GM23338 (cell line): ENCODE measurements around the gene FAM53B. TPM values are rescaled to one million over a fixed set of nuclear protein-coding genes. Genes with fewer than 3 reads are reported as not detected.

Experiments used
- ATAC-seq: fragments of 200-7000 bp; cut with Tn5 transposase; 3 replicates; pipeline ENCODE4 v1.9.1; 2020
- DNase-seq: peaks from one replicate; pipeline ENCODE4 v3.0.0-alpha.2; 2015; ENCODE audit warnings: low spot score
- H2AFZ ChIP-seq: fragments of 200-600 bp; sonication (generic); 2 replicates; pipeline ENCODE4 v1.8.0; 2016; ENCODE audit warnings: antibody characterized with exemption, mild to moderate bottlenecking, moderate library complexity
- H3F3A ChIP-seq: fragments of 200-600 bp; sonication (generic); replicated peaks from 2 replicates; pipeline ENCODE4 v1.8.0; 2017; ENCODE audit warnings: antibody characterized with exemption, mixed run types, low read depth
- H3K27ac ChIP-seq: fragments of 200-600 bp; sonication (generic); 2 replicates; pipeline ENCODE4 v1.6.1; 2016; ENCODE audit warnings: low read depth
- H3K27me3 ChIP-seq: fragments of 200-600 bp; sonication (generic); 2 replicates; pipeline ENCODE4 v1.8.0; 2016; ENCODE audit warnings: mild to moderate bottlenecking, mixed run types, moderate library complexity; ENCODE audit not compliant: insufficient read depth
- H3K36me3 ChIP-seq: fragments of 200-600 bp; sonication (generic); 2 replicates; pipeline ENCODE4 v1.8.0; 2016; ENCODE audit warnings: mild to moderate bottlenecking; ENCODE audit not compliant: insufficient read depth
- H3K4me1 ChIP-seq: fragments of 200-600 bp; sonication (generic); 2 replicates; pipeline ENCODE4 v1.8.0; 2016; ENCODE audit warnings: mild to moderate bottlenecking, moderate library complexity; ENCODE audit not compliant: insufficient read depth
- H3K4me2 ChIP-seq: fragments of 200-600 bp; sonication (generic); 2 replicates; pipeline ENCODE4 v1.7.1; 2017; ENCODE audit warnings: mixed run types
- H3K4me3 ChIP-seq: fragments of 200-600 bp; sonication (generic); 2 replicates; pipeline ENCODE4 v1.6.1; 2016; ENCODE audit warnings: mixed run types
- H3K79me2 ChIP-seq: fragments of 200-600 bp; sonication (generic); replicated peaks from 2 replicates; pipeline ENCODE4 v1.8.0; 2017; ENCODE audit warnings: mild to moderate bottlenecking; ENCODE audit not compliant: insufficient read depth
- H3K9me2 ChIP-seq: fragments of 200-600 bp; sonication (generic); 2 replicates; pipeline ENCODE4 v1.8.0; 2017; ENCODE audit not compliant: insufficient read depth
- H4K20me1 ChIP-seq: fragments of 200-600 bp; sonication (generic); replicated peaks from 2 replicates; pipeline ENCODE4 v1.8.0; 2017; ENCODE audit warnings: mild to moderate bottlenecking; ENCODE audit not compliant: insufficient read depth
- H3K27ac Mint-ChIP-seq: 2 replicates; pipeline ENCODE4 v1.8.0; 2020; ENCODE audit warnings: inconsistent platforms, mild to moderate bottlenecking, moderate library complexity, mixed read lengths
- H3K27me3 Mint-ChIP-seq: 3 replicates; pipeline ENCODE4 v1.8.0; 2022; ENCODE audit warnings: low read depth, mild to moderate bottlenecking, moderate library complexity, mixed read lengths, inconsistent platforms; ENCODE audit not compliant: insufficient read depth, poor library complexity
- H3K36me3 Mint-ChIP-seq: 3 replicates; pipeline ENCODE4 v1.8.0; 2021; ENCODE audit warnings: low read depth, mild to moderate bottlenecking, inconsistent platforms, moderate library complexity, mixed read lengths
- H3K4me1 Mint-ChIP-seq: 3 replicates; pipeline ENCODE4 v1.8.0; 2020; ENCODE audit warnings: mild to moderate bottlenecking, inconsistent platforms, mixed read lengths
- H3K4me3 Mint-ChIP-seq: 3 replicates; pipeline ENCODE4 v1.8.0; 2021; ENCODE audit warnings: moderate library complexity, mild to moderate bottlenecking, inconsistent platforms, mixed read lengths
- H3K9me3 Mint-ChIP-seq: 3 replicates; pipeline ENCODE4 v1.8.0; 2020; ENCODE audit warnings: moderate library complexity, mild to moderate bottlenecking, inconsistent platforms, mixed read lengths
- EZH2 ChIP-seq: fragments of 200-600 bp; sonication (generic); IDR thresholded peaks from one replicate; pipeline ENCODE4 v1.8.0; 2017; ENCODE audit warnings: antibody characterized with exemption, mild to moderate bottlenecking, low read depth; ENCODE audit not compliant: unreplicated experiment
- EZH2phosphoT487 ChIP-seq: fragments of 200-600 bp; sonication (generic); IDR thresholded peaks from one replicate; pipeline ENCODE4 v1.8.1; 2018; ENCODE audit warnings: antibody characterized with exemption; ENCODE audit not compliant: unreplicated experiment
- POLR2AphosphoS5 ChIP-seq: IDR thresholded peaks from 2 replicates; pipeline ENCODE4 v1.6.1; 2016; ENCODE audit warnings: antibody characterized with exemption, low read depth
- STAT1 ChIP-seq: IDR thresholded peaks from one replicate; pipeline ENCODE4 v1.6.1; 2016; ENCODE audit warnings: antibody characterized with exemption; ENCODE audit not compliant: unreplicated experiment
- ZNF331 ChIP-seq: fragments of 250-450 bp; sonication (Bioruptor Pico); IDR thresholded peaks from 2 replicates; pipeline ENCODE4 v1.5.0; 2020; ENCODE audit warnings: low read depth, mild to moderate bottlenecking, moderate library complexity
- polyA plus RNA-seq: library from polyadenylated mRNA; unstranded; fragments of >200 nt; fragmentation: Nextera tagmentation; extraction: Ambion mirVana; gene quantifications from 2 replicates; pipeline ENCODE4 v1.2.1, GENCODE V29; 2016
- total RNA-seq: library from RNA; depleted of rRNA; stranded (reverse); fragments of >200 nt; shearing (Covaris generic); gene quantifications from 2 replicates; pipeline ENCODE4 v1.2.3, GENCODE V29; 2014
- TF ChIP-seq, protein P1 (sequence below): fragments of 250-450 bp; sonication (Bioruptor Pico); IDR thresholded peaks from 2 replicates; pipeline ENCODE4 v1.5.0; 2020; ENCODE audit warnings: mild to moderate bottlenecking, moderate library complexity
- TF ChIP-seq, protein P2 (sequence below): IDR thresholded peaks from one replicate; pipeline ENCODE4 v1.6.1; 2018; ENCODE audit warnings: antibody characterized with exemption; ENCODE audit not compliant: unreplicated experiment
- TF ChIP-seq, protein P3 (sequence below): IDR thresholded peaks from 2 replicates; pipeline ENCODE4 v1.6.1; 2016; ENCODE audit warnings: antibody characterized with exemption

Gene FAM53B
- total and polyA plus RNA-seq, 2 experiments from 2014 or later = 3.0 to 20.3 TPM

DNA sequence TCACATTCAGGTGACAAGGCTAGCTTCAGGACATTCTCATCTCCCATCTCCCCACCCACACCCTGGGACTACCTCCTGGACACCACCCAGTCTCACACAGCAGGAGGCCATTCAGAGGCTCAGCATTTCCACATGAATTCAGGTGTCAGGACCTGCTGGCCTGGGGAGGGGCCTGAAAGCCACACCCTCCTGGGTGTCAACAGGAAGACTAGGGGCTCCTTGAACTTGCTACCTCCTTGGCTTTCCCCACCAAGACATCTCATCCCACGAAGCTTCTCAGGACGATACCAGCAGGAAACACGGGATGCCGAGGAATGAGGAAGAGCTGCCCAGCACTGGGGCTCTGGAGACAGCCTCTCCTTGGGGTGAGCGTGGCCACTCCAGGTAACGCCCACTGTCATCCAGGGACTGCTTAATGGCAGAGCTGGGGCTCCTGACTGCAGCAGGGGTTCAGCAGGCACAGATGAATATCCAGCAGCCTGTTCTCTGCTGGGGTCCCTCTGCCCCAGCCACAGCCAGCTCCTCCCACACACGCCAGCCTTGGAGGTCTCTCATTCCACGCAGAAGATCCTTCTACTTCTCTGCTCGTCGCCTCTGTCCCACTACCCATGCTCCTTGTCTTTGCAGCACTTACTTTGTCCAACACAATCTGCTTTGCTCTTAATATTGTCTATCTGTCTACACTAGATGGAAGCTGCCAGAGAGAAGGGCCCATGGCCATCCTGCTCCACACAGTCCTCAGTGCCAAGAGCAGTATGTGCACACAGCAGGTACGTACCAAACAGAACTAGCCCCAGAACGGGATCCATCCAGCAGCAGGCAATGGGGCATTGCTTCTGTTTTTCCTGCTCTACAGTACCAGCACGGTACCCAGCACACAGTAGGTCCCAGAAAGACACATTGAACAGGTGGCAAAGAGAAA lies 88.7 kb downstream of the FAM53B start:
- no peak overlapping the region for H3K27ac ChIP-seq

DNA sequence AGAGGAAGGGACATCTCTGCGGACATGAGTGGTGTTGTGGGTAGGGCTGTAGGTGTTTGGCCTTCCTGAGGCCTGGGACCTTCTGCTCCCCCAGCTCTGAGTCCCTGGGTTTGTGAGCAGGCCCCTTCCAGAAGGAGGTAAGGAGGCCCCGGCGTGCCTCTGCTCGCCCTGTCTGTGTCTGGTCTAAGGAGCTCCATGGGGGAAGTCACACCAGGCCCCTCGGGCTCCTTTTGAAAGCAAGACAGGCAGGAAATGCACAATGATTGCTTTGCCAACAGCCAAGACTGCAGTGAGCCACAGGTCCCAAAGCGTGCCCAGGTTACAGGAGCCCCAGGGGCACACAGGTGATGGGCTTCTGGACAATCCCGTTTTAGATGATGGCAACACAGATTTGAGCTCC lies 89.5 kb downstream of the FAM53B start:
- no peaks in the 10 kb centered on the region for H3K9me2 ChIP-seq
- H3F3A ChIP-seq = no peaks in the 10 kb centered on the region
- H3K9me3 Mint-ChIP-seq = no peaks in the 10 kb centered on the region; the same call in 2 of the 3 replicates
- no peak overlapping the region for H3K4me2 ChIP-seq
- peaks cover 13% of the 10 kb centered on the region for H3K4me1 ChIP-seq
- no peaks in the 10 kb centered on the region for H4K20me1 ChIP-seq
- H3K27ac Mint-ChIP-seq = no peak overlapping the region; the same call in 1 of the 2 replicates
- H3K4me3 ChIP-seq = no peak overlapping the region
- no peak overlapping the region for H2AFZ ChIP-seq
- no peaks in the 10 kb centered on the region for H3K27me3 ChIP-seq
- peaks cover 3% of the 10 kb centered on the region for H3K27me3 Mint-ChIP-seq
- H3K4me3 Mint-ChIP-seq = no peak overlapping the region
- H3K79me2 ChIP-seq = no peaks in the 10 kb centered on the region
- ATAC-seq = no peak
- no peaks in the 10 kb centered on the region for H3K36me3 ChIP-seq
- H3K36me3 Mint-ChIP-seq = no peaks in the 10 kb centered on the region
- peaks cover 31% of the 10 kb centered on the region for H3K4me1 Mint-ChIP-seq
- no peak overlapping the region for H3K27ac ChIP-seq
- no peak for DNase-seq
- TF ChIP-seq, protein P1, sequence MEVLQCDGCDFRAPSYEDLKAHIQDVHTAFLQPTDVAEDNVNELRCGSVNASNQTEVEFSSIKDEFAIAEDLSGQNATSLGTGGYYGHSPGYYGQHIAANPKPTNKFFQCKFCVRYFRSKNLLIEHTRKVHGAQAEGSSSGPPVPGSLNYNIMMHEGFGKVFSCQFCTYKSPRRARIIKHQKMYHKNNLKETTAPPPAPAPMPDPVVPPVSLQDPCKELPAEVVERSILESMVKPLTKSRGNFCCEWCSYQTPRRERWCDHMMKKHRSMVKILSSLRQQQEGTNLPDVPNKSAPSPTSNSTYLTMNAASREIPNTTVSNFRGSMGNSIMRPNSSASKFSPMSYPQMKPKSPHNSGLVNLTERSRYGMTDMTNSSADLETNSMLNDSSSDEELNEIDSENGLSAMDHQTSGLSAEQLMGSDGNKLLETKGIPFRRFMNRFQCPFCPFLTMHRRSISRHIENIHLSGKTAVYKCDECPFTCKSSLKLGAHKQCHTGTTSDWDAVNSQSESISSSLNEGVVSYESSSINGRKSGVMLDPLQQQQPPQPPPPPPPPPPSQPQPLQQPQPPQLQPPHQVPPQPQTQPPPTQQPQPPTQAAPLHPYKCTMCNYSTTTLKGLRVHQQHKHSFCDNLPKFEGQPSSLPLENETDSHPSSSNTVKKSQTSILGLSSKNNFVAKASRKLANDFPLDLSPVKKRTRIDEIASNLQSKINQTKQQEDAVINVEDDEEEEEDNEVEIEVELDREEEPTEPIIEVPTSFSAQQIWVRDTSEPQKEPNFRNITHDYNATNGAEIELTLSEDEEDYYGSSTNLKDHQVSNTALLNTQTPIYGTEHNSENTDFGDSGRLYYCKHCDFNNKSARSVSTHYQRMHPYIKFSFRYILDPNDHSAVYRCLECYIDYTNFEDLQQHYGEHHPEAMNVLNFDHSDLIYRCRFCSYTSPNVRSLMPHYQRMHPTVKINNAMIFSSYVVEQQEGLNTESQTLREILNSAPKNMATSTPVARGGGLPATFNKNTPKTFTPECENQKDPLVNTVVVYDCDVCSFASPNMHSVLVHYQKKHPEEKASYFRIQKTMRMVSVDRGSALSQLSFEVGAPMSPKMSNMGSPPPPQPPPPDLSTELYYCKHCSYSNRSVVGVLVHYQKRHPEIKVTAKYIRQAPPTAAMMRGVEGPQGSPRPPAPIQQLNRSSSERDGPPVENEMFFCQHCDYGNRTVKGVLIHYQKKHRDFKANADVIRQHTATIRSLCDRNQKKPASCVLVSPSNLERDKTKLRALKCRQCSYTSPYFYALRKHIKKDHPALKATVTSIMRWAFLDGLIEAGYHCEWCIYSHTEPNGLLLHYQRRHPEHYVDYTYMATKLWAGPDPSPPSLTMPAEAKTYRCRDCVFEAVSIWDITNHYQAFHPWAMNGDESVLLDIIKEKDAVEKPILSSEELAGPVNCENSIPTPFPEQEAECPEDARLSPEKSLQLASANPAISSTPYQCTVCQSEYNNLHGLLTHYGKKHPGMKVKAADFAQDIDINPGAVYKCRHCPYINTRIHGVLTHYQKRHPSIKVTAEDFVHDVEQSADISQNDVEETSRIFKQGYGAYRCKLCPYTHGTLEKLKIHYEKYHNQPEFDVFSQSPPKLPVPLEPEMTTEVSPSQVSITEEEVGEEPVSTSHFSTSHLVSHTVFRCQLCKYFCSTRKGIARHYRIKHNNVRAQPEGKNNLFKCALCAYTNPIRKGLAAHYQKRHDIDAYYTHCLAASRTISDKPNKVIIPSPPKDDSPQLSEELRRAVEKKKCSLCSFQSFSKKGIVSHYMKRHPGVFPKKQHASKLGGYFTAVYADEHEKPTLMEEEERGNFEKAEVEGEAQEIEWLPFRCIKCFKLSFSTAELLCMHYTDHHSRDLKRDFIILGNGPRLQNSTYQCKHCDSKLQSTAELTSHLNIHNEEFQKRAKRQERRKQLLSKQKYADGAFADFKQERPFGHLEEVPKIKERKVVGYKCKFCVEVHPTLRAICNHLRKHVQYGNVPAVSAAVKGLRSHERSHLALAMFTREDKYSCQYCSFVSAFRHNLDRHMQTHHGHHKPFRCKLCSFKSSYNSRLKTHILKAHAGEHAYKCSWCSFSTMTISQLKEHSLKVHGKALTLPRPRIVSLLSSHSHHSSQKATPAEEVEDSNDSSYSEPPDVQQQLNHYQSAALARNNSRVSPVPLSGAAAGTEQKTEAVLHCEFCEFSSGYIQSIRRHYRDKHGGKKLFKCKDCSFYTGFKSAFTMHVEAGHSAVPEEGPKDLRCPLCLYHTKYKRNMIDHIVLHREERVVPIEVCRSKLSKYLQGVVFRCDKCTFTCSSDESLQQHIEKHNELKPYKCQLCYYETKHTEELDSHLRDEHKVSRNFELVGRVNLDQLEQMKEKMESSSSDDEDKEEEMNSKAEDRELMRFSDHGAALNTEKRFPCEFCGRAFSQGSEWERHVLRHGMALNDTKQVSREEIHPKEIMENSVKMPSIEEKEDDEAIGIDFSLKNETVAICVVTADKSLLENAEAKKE (CRISPR knock-in tag) = no peak
- TF ChIP-seq STAT1 = no peak
- no peak for TF ChIP-seq ZNF331 (CRISPR knock-in tag)
- TF ChIP-seq POLR2AphosphoS5 = no peak
- TF ChIP-seq EZH2phosphoT487 = no peak

More for the DNA sequence above, 88.7 kb downstream of the FAM53B start:
- Histone ChIP-seq H4K20me1 (no peaks in the 10 kb centered on the region), H3K4me3 (no peak overlapping the region), H3K27me3 (no peaks in the 10 kb centered on the region), H3K36me3 (no peaks in the 10 kb centered on the region), H2AFZ (no peak overlapping the region), H3K9me2 (no peaks in the 10 kb centered on the region), H3F3A (no peaks in the 10 kb centered on the region), H3K79me2 (no peaks in the 10 kb centered on the region), H3K4me1 (peaks cover 8% of the 10 kb centered on the region), H3K4me2 (no peak overlapping the region)
- Mint-ChIP-seq H3K4me1 (peaks cover 25% of the 10 kb centered on the region), H3K4me3 (no peak overlapping the region), H3K27ac (no peak overlapping the region), H3K36me3 (no peaks in the 10 kb centered on the region), H3K9me3 (no peaks in the 10 kb centered on the region; the same call in 2 of the 3 replicates), H3K27me3 (peaks cover 3% of the 10 kb centered on the region)
- no peak for TF ChIP-seq EZH2
- TF ChIP-seq, protein P2, sequence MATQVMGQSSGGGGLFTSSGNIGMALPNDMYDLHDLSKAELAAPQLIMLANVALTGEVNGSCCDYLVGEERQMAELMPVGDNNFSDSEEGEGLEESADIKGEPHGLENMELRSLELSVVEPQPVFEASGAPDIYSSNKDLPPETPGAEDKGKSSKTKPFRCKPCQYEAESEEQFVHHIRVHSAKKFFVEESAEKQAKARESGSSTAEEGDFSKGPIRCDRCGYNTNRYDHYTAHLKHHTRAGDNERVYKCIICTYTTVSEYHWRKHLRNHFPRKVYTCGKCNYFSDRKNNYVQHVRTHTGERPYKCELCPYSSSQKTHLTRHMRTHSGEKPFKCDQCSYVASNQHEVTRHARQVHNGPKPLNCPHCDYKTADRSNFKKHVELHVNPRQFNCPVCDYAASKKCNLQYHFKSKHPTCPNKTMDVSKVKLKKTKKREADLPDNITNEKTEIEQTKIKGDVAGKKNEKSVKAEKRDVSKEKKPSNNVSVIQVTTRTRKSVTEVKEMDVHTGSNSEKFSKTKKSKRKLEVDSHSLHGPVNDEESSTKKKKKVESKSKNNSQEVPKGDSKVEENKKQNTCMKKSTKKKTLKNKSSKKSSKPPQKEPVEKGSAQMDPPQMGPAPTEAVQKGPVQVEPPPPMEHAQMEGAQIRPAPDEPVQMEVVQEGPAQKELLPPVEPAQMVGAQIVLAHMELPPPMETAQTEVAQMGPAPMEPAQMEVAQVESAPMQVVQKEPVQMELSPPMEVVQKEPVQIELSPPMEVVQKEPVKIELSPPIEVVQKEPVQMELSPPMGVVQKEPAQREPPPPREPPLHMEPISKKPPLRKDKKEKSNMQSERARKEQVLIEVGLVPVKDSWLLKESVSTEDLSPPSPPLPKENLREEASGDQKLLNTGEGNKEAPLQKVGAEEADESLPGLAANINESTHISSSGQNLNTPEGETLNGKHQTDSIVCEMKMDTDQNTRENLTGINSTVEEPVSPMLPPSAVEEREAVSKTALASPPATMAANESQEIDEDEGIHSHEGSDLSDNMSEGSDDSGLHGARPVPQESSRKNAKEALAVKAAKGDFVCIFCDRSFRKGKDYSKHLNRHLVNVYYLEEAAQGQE = no peak
- TF ChIP-seq, protein P3, sequence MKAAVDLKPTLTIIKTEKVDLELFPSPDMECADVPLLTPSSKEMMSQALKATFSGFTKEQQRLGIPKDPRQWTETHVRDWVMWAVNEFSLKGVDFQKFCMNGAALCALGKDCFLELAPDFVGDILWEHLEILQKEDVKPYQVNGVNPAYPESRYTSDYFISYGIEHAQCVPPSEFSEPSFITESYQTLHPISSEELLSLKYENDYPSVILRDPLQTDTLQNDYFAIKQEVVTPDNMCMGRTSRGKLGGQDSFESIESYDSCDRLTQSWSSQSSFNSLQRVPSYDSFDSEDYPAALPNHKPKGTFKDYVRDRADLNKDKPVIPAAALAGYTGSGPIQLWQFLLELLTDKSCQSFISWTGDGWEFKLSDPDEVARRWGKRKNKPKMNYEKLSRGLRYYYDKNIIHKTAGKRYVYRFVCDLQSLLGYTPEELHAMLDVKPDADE = no peak
- DNase-seq = no peak
- no peak for ATAC-seq
